ENCODE measurements around the gene RASL12.
"Not testable (repeated sequence)": the region's sequence is repeated elsewhere in the genome, so short reads cannot be mapped to it uniquely, and the experiment has no call there.

RASL12 gene

GRCh38 chr15:65052956-65053355 lies 14.8 kb downstream of the RASL12 start:
- DNase-seq: no peak

GRCh38 chr15:65051266-65051665 lies 16.5 kb downstream of the RASL12 start:
- DNase-seq: no peak

GRCh38 chr15:65050270-65050669 lies 17.5 kb downstream of the RASL12 start:
- DNase-seq: no peak

- DNase-seq: peak; percentile 82
These were observed 18.4 kb downstream of the RASL12 start for GRCh38 chr15:65049418-65049840.

- DNase-seq: no peak
These were observed 19.6 kb downstream of the RASL12 start for GRCh38 chr15:65048241-65048640.

- DNase-seq: no peak
These were observed 22.9 kb downstream of the RASL12 start, which contains the start of gene SLC51B for GRCh38 chr15:65044724-65045481. Gene SLC51B, plus strand, starts transcription at chr15:65045387. Its CDS starts 4,618 bp downstream, at chr15:65050005.

- DNase-seq: not testable (repeated sequence)
These were observed 23.6 kb downstream of the RASL12 start for GRCh38 chr15:65044218-65044617.

GRCh38 chr15:65042776-65043327 lies 24.9 kb downstream of the RASL12 start:
- no peak for DNase-seq

- no peak for DNase-seq
These were observed 26.0 kb downstream of the RASL12 start for GRCh38 chr15:65041787-65042186.

GRCh38 chr15:65040461-65040860 lies 27.3 kb downstream of the RASL12 start:
- no peak for DNase-seq

GRCh38 chr15:65038836-65039235 lies 29.0 kb downstream of the RASL12 start:
- DNase-seq: no peak

GRCh38 chr15:65038428-65038827 lies 29.4 kb downstream of the RASL12 start:
- no peak for DNase-seq

GRCh38 chr15:65037309-65037708 lies 30.5 kb downstream of the RASL12 start:
- DNase-seq: no peak

GRCh38 chr15:65034719-65035118 lies 33.1 kb downstream of the RASL12 start:
- no peak for DNase-seq

- DNase-seq: no peak
These were observed 34.0 kb downstream of the RASL12 start for GRCh38 chr15:65033659-65034269.

- peak; percentile 9 for DNase-seq
These were observed 34.8 kb downstream of the RASL12 start for GRCh38 chr15:65032801-65033537.

- no peak for DNase-seq
These were observed 38.0 kb downstream of the RASL12 start for GRCh38 chr15:65029736-65030208.

GRCh38 chr15:65028921-65029735 lies 38.7 kb downstream of the RASL12 start, which contains the start of gene MTFMT:
Gene MTFMT, minus strand, starts transcription at chr15:65029639. Its CDS starts 26 bp downstream, at chr15:65029613.
- DNase-seq: peak; percentile 1

- no peak for DNase-seq
These were observed 39.5 kb downstream of the RASL12 start for GRCh38 chr15:65028338-65028737.

GRCh38 chr15:65027593-65027992 lies 40.2 kb downstream of the RASL12 start:
- no peak for DNase-seq

GRCh38 chr15:65026756-65027155 lies 41.0 kb downstream of the RASL12 start:
- no peak for DNase-seq

- no peak for DNase-seq
These were observed 46.3 kb downstream of the RASL12 start for GRCh38 chr15:65021488-65021887.
